ENCODE data around the gene HSD17B1. TPM values are rescaled to one million over a fixed set of nuclear protein-coding genes. Genes with fewer than 3 reads are reported as not detected.

The HSD17B1 gene
- total and polyA plus RNA-seq, 2 of the 4 experiments (the other 2 are of a cell fraction) = 0.72 to 1.4 TPM

GRCh38 chr17:42544874-42545283, 7.8 kb upstream of the HSD17B1 start:
- H2AK5ac ChIP-seq (ENCODE audit: low read depth, low read length) = no peak overlapping the region
- H3K27ac ChIP-seq (ENCODE audit: insufficient read depth, low read length) = no peak overlapping the region
- no TSS peak for BruUV-seq (replicated peaks)
- intact Hi-C loops (cut with micrococcal nuclease) (no loop called here), dilution Hi-C loops (cut with HindIII; ENCODE audit: low sequenced_read_pairs, unreplicated experiment) (no loop called here), in situ Hi-C loops (cut with MboI; ENCODE audit: low sequenced_read_pairs) (no loop called here)
- ChIA-PET CTCF (no interaction called here), POLR2A (ENCODE audit: unreplicated experiment) (no interaction called here)
- H3K4me3 ChIP-seq (ENCODE audit: insufficient read depth, low read depth, low read length) = no peak overlapping the region
- H3K36me3 ChIP-seq (ENCODE audit: control insufficient read depth, insufficient read depth, low read length) = peaks cover 38% of the 10 kb centered on the region
- no peak overlapping the region for H3K14ac ChIP-seq (replicated peaks; ENCODE audit: low read depth, low read length)
- H2BK15ac ChIP-seq (ENCODE audit: low read depth, low read length) = no peak overlapping the region
- H2AK9ac ChIP-seq (replicated peaks; ENCODE audit: low read depth, low read length, poor library complexity) = no peak overlapping the region
- no peak overlapping the region for H4K8ac ChIP-seq (ENCODE audit: low read depth in 2 of 2, low read length in 2 of 2)
- H4K91ac ChIP-seq (ENCODE audit: insufficient read depth, low read depth, low read length) = no peak overlapping the region
- no peak overlapping the region for H2AFZ ChIP-seq (replicated peaks; ENCODE audit: low read length, poor library complexity)
- 78% methylated on average over 7 of the region's 8 CpGs; no CpG with 5 or more reads in 1 of the 2 experiments for WGBS, 2 experiments (ENCODE audit: extremely low coverage in 2 of 2, insufficient read length in 1 of 2)
- H3K4me2 ChIP-seq (ENCODE audit: low read depth, low read length) = no peak overlapping the region
- no peak overlapping the region for H3K4ac ChIP-seq (ENCODE audit: low read depth, low read length)
- H3K23ac ChIP-seq (ENCODE audit: low read depth, low read length) = no peak overlapping the region
- peaks cover 3 to 15% of the 10 kb centered on the region in 2 experiments; a peak in 3 of 4 replicates for H3K79me1 ChIP-seq (ENCODE audit: low read depth in 1 of 2, low read length in 2 of 2)
- no peak overlapping the region for H2BK5ac ChIP-seq (ENCODE audit: low read depth, low read length, poor library complexity, severe bottlenecking)
- H2BK20ac ChIP-seq (ENCODE audit: low read depth, low read length) = no peak overlapping the region
- no peak overlapping the region for H2BK120ac ChIP-seq (ENCODE audit: low read depth, low read length)
- H3K56ac ChIP-seq (ENCODE audit: extremely low read depth, insufficient read depth, low read length) = no peak overlapping the region
- peaks cover 11% of the 10 kb centered on the region for H3K9me1 ChIP-seq (ENCODE audit: insufficient read depth, low read length)
- ATAC-seq (ENCODE audit: low read depth) (no peak), DNase-seq (no peak)
- TF ChIP-seq SMC3 (IDR thresholded peaks at IDR 0.05; ENCODE audit: low read depth, low read length) (no peak), CTCF (conservative IDR thresholded peaks at IDR 0.05; ENCODE audit: low read depth, low read length) (no peak), CHD1 (IDR thresholded peaks at IDR 0.05; ENCODE audit: low read depth, low read length) (no peak), BHLHE40 (IDR thresholded peaks at IDR 0.05; ENCODE audit: low read depth, low read length) (no peak), MAFK (IDR thresholded peaks at IDR 0.05; ENCODE audit: low read depth, low read length) (no peak), USF2 (IDR thresholded peaks at IDR 0.05; ENCODE audit: low read depth, low read length) (no peak), NFE2L2 (IDR thresholded peaks at IDR 0.05; ENCODE audit: low read depth, low read length) (no peak), ELK1 (IDR thresholded peaks at IDR 0.05; ENCODE audit: borderline replicate concordance, low read depth, low read length) (no peak), RCOR1 (IDR thresholded peaks at IDR 0.05; ENCODE audit: insufficient replicate concordance, low read length) (no peak), RFX5 (IDR thresholded peaks at IDR 0.05; ENCODE audit: low read depth, low read length) (no peak)
- no peaks in the 10 kb centered on the region for H3K27me3 ChIP-seq (ENCODE audit: control insufficient read depth, insufficient read depth, low read length)
- no peaks in the 10 kb centered on the region for H3K9me3 ChIP-seq (ENCODE audit: control insufficient read depth, insufficient read depth, low read length)
- no peaks in the 10 kb centered on the region; the same call in 1 of the 2 replicates for H4K20me1 ChIP-seq (ENCODE audit: insufficient read depth, low read length)
- peaks cover 3% of the 10 kb centered on the region; the same call in 1 of the 2 replicates for H3K4me1 ChIP-seq (ENCODE audit: control insufficient read depth, insufficient read depth, low read length)
- no peak overlapping the region for H4K5ac ChIP-seq (ENCODE audit: low read depth, low read length)
- H3K9ac ChIP-seq (ENCODE audit: low read depth, low read length) = no peak overlapping the region
- no peak overlapping the region for H3K18ac ChIP-seq (ENCODE audit: low read depth, low read length)

Data from IMR-90 (cell line).